HEK293 (cell line): ENCODE data around the gene NOMO2.
"Not testable (repeated sequence)": the region's sequence is repeated elsewhere in the genome, so short reads cannot be mapped to it uniquely, and the experiment has no call there.

Experiments
- CTCF ChIA-PET: fragments of 350-600 bp; formaldehyde crosslinking; extraction: SDS; loops from one replicate; lab custom pipeline; 2021; ENCODE audit warnings: antibody characterized with exemption; lab: Yijun Ruan, JAX
- POLR2A ChIA-PET: fragments of 300-600 bp; formaldehyde crosslinking; extraction: SDS; loops from one replicate; lab custom pipeline; 2020; ENCODE audit warnings: antibody characterized with exemption, inconsistent platforms; lab: Yijun Ruan, JAX
- H3K27ac ChIP-seq: fragments of 200-500 bp; sonication (Bioruptor generic); 2 replicates; pipeline ENCODE4 v1.5.1; 2014; ENCODE audit warnings: low read depth, low read length, control low read depth, inconsistent platforms; ENCODE audit errors: extremely low read depth
- H3K36me3 ChIP-seq, 2 experiments: fragments of 200-500 bp in 1 of 2; sonication (Bioruptor generic) in 1 of 2; 1 replicate in 1 of 2; 2 replicates in 1 of 2; pipeline ENCODE4 v1.5.1; 2014 to 2017; ENCODE audit warnings: inconsistent platforms in 2 of 2, low read length in 2 of 2; ENCODE audit not compliant: control insufficient read depth in 2 of 2, insufficient read depth in 1 of 2
- H3K4me1 ChIP-seq: fragments of 200-500 bp; sonication (Bioruptor generic); 2 replicates; pipeline ENCODE4 v1.5.1; 2014; ENCODE audit warnings: mild to moderate bottlenecking, low read length, inconsistent platforms; ENCODE audit not compliant: control insufficient read depth, insufficient read depth
- H3K4me3 ChIP-seq: 2 replicates; pipeline ENCODE4 v1.5.1; 2011; ENCODE audit warnings: low read depth, mild to moderate bottlenecking, control low read depth, low read length, moderate library complexity
- H3K9me3 ChIP-seq: fragments of 200-500 bp; sonication (Bioruptor generic); 2 replicates; pipeline ENCODE4 v1.5.1; 2014; ENCODE audit warnings: low read depth, low read length, inconsistent platforms; ENCODE audit not compliant: control insufficient read depth, insufficient read depth

The NOMO2 gene

GRCh38 chr16:18384869-18385268, 177.0 kb downstream of the NOMO2 start:
- H3K27ac ChIP-seq, H3K4me1 ChIP-seq, CTCF ChIA-PET, H3K9me3 ChIP-seq, H3K4me3 ChIP-seq, H3K36me3 ChIP-seq, POLR2A ChIA-PET: not testable (repeated sequence)

GRCh38 chr16:18384098-18384636, 177.7 kb downstream of the NOMO2 start:
- CTCF ChIA-PET, H3K36me3 ChIP-seq, H3K9me3 ChIP-seq, H3K4me3 ChIP-seq, POLR2A ChIA-PET, H3K27ac ChIP-seq, H3K4me1 ChIP-seq: not testable (repeated sequence)

- H3K9me3 ChIP-seq, H3K4me3 ChIP-seq, POLR2A ChIA-PET, CTCF ChIA-PET, H3K27ac ChIP-seq, H3K4me1 ChIP-seq, H3K36me3 ChIP-seq: not testable (repeated sequence)
These were observed 179.2 kb downstream of the NOMO2 start for GRCh38 chr16:18382696-18383095.
